HG03103 (cell line): Measurements from ENCODE around the gene MEGF8.

Source experiments
- ATAC-seq: cut with Tn5 transposase; IDR thresholded peaks from one replicate; pipeline ENCODE4 v1.9.1; 2021; ENCODE audit warnings: low read depth; ENCODE audit not compliant: unreplicated experiment

Gene MEGF8

DNA sequence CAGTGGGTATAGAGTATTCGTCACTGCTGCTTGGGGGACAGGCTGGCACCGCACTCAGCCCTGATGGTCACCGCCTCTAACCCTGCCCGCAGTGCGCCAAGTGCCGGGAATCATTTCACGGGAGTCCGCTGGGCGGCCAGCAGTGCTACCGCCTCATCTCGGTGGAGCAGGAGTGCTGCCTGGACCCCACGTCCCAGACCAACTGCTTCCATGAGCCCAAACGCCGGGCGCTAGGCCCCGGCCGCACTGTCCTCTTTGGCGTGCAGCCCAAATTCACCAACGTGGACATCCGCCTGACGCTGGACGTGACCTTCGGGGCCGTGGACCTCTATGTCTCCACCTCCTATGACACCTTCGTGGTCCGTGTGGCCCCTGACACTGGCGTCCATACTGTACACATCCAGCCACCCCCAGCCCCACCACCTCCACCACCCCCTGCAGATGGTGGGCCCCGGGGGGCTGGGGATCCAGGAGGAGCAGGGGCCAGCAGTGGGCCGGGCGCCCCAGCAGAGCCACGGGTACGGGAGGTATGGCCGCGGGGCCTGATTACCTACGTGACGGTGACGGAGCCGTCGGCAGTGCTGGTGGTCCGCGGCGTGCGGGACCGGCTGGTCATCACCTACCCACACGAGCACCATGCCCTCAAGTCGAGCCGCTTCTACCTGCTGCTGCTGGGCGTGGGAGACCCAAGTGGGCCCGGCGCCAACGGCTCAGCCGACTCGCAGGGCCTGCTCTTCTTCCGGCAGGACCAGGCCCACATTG lies 50.2 kb downstream of the MEGF8 start:
- ATAC-seq = no peak

- ATAC-seq = no peak
Measured at GRCh38 chr19:42376177-42376555, 50.7 kb downstream of the MEGF8 start.

GRCh38 chr19:42378225-42379215 lies 53.1 kb downstream of the MEGF8 start:
- no peak for ATAC-seq

DNA sequence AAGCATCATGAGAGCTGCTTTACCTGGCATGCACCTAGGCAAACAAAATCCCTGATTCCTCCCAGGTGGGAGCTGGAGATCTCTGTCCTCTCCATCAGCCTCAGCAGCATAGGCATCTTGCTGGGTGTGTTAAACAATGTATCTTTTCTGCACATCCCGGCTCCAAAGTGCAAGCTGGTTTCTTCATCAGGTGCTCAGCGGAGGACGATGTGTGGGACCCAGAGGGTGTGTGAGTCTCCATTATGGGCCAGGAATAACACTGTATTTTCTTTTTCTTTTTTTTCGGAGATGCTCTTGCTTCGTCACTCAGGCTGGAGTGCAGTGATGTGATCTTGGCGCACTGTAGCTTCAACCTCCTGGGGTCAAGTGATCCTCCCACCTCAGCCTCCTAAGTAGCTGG lies 54.7 kb downstream of the MEGF8 start:
- no peak for ATAC-seq

- ATAC-seq = no peak
Measured at GRCh38 chr19:42386974-42387707, 61.7 kb downstream of the MEGF8 start.

DNA sequence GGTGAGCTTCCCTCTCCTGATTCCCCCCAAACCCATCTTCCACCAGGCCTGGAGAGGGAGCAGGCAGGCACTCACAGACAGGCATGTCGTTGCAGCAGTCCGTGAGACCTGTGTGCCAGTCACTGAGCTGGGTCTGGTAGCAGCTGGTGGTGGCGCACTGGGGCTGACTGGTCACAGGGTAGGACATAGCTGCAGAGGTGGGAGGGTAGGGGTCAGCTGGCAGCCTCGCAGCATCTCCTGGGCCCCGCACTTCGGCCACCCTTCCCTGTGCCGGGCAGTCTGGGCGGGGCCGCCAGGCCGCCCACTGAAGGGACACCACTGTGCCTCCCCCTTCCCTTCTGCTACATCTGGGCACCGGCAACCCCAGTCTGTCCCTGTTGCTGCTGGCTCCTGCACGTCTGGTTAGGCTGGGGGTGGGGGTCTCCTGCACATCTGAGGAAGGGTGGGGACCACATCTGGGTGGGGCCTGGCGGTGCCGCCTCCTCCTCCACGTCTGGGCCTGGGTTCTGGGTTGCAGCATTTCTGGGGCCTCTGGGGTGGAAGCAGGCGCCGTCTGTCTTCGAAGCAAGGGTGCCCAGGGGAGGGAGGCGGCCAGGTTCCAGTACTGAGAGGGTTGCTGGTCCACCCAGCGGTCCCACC lies 63.5 kb downstream of the MEGF8 start:
- no peak for ATAC-seq

DNA sequence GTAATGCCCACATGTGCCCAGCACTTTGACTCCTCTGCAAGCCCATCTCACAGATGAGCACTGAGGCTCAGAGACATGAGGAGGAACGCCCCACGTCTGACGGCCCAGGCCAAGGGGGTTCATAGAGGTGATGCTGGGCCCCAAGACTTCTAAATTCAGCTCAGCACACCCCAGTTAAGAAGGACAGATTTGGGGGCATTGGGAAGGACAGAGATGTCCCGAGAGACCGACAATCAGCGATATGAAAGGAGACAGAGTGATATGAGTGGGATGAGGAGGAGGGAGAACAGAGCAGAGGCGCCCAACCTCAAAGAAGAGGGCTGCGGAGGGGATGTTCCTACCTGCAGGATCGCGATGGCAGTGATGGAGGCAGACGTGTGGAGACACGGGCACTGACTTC lies 64.5 kb downstream of the MEGF8 start, which contains the start of gene CNFN:
CNFN (minus strand) TSS at position 399 of the 400 bp plus-strand sequence. CDS start 1,260 bp downstream, outside the sequence.
- ATAC-seq = no peak

DNA sequence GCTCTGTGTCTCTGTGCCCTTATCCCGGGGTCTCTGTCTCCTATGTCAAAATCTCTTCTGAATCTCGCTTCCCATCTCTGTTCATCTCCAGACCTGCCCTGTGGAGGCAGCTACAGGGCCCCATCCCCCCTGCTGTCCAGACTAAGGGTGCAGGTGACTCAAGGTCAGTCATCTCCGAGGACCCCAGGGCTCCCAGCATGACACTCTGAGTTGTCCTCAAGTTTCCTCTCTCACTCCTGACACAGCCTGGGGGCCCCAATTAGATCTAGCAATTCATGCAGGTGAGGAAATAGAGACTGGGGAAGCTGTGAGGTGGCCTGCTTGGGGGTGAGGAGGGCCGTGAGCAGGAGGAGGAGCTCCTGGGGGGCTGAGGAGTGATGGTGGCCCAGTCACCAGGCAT lies 66.7 kb downstream of the MEGF8 start:
- no peak for ATAC-seq

DNA sequence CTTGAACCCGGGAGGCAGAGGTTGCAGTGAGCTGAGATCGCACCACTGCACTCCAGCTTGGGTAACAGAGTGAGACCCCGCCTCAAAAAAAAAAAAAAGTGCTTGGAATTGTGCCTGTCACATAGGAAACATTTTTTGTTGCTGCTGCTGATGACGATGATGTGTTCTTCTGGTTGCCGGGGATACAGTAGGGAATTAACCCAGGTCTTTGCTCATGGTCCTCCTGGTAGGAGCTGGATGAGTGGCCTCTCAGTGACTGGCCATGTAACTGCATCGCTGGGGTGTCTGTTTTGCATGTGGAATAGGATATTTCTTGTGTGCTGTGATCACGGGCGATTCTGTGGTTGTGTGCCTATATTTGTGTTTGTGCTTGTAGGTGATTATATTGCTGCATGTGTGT lies 69.3 kb downstream of the MEGF8 start:
- no peak for ATAC-seq

DNA sequence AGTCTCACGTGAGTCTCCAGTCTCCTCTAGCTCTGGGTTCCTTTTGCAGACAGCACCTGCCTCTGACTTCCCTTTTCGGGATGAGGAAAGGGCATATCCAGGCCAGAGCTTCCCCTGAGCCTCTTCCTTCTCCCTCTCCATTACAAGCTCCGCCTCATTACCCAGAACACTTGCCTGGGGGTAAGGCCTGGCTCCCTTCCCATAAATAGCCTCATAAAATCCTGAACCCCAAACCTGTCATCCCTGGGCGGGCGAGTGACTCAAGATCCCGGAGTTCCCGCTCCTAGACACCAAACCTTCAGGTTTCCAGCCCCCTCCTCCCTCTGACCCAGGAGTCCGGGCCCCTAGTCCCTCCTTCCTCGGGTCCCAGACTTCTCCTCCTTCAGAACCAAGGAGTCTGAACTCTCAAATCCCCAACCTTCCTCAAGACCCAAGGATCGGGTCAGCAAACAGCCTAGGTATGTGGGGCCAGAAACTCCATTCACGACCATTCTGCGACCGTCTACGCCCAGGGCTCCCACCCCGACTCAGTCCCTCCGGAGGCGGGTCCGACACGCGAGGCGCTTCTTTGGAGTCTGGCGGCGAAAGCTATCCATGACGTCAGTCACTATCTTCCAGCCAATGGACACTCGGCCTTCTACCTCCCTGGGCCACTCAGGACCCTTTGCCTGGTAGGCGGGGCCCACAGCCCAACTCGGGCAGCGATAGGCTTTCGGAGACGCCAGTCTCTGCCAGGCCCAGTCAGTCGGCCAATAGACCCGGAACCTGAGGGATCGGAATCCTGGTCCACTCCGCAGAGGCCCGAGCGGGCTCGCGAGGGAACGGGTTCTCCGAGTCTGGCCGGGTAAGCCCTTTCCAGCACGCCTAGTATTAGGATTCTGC lies 71.2 kb downstream of the MEGF8 start:
- peak; percentile 91 for ATAC-seq

GRCh38 chr19:42397263-42398166 lies 72.1 kb downstream of the MEGF8 start:
- ATAC-seq = no peak

- no peak for ATAC-seq
Measured at GRCh38 chr19:42400404-42400803, 75.0 kb downstream of the MEGF8 start.

DNA sequence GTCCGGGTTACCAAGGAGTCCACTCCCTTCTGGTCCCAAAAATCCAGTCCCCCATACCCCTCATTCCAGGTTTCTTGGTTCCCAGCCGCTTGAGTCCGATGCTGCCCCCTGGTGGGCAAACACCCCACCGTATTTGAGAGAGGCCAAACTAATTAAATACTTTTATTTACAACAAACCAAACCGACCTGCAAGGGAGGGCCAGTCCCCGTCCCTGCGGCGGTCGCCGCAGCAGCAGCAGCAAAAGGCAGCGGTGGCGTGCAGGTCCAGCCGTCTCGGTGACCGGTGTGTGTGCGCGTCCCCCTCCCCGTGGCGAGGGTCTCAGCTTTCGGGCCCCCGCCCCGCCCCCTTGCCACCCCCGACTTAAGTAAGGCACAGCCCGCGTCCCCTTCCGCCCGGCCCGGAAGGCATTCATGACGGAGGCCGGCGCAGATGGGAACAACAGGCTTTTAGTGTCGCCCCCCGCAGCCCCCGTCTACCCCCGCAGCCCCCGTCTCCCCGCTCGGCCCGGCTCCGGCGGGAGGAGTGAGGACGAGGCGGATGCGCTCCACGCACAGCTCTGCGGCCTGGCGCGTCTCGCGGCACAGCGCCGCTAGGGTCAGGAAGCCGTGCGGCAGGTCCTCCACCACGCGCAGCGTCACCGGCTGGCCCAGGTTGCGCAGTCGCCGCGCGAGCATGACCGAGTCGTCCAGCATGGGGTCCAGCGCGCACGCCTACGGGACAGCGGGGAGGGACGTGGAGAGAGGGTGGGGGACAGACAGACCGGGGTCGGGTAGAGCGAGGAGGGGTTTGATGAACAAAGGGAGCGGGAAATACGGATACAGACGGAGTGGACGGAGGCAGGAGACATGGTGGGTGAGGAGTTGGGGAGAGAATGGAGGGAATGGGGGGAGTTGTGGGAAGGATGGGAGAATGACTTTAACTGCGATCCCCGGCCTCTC lies 76.2 kb downstream of the MEGF8 start:
- ATAC-seq = no peak

GRCh38 chr19:42402376-42403116 lies 77.1 kb downstream of the MEGF8 start:
- no peak for ATAC-seq

DNA sequence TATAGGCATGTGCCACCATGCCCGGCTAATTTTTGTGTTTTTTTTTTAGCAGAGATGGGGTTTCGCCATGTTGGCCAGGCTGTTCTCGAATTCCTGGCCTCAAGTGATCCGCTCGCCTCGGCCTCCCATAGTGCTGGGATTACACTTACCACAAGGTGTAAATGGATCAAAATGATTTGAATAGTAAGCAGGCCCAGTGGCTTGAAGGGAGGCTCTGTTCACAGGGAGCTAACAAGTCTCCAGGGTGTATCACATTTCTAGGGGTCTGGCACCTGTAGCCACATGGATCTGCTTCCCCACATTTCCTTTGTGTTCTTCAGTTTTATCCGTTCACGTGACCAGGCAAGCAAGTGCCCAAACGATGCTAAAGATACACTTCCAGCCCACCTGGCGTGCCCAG lies 78.2 kb downstream of the MEGF8 start:
- ATAC-seq = no peak

GRCh38 chr19:42406111-42406510 lies 80.7 kb downstream of the MEGF8 start:
- ATAC-seq = no peak
